ENCODE measurements around the gene TMEM147.

DNA sequence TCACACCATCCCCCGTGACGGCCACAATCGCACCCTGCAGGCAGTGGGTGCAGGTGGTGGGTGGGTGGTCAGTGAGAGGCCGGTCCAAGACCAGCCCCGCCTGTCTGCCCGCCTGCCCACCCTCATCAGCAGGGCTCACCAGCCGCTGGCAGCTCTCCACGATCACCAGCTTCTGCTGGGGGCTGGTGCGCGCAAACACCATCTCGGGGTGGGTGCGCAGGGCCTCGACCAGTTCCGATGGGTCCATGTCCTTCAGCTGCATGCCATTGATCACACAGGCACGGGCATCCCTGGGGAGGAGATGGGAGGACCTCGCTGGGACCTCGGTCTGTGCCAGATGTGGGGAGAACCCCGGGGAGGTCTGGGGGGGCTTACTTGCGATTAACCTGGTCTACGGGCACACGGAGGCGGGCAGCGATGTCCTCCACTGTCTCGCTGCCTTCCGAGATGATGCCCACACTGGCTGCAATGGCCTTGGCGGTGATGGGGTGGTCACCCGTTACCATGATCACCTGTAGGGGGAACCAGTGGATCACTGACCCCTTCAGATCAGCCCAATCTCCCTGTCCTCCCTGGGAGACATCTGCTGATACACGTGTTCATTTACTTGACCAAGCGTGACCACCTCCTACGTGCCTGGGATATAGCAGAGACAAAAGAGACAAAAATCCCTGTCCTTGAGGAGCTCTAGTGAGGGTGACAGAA, 10.0 kb downstream of the TMEM147 start:
- TF ChIP-seq POLR2A (IDR thresholded peaks at IDR 0.05) = no peak
- TF ChIP-seq, protein P1, sequence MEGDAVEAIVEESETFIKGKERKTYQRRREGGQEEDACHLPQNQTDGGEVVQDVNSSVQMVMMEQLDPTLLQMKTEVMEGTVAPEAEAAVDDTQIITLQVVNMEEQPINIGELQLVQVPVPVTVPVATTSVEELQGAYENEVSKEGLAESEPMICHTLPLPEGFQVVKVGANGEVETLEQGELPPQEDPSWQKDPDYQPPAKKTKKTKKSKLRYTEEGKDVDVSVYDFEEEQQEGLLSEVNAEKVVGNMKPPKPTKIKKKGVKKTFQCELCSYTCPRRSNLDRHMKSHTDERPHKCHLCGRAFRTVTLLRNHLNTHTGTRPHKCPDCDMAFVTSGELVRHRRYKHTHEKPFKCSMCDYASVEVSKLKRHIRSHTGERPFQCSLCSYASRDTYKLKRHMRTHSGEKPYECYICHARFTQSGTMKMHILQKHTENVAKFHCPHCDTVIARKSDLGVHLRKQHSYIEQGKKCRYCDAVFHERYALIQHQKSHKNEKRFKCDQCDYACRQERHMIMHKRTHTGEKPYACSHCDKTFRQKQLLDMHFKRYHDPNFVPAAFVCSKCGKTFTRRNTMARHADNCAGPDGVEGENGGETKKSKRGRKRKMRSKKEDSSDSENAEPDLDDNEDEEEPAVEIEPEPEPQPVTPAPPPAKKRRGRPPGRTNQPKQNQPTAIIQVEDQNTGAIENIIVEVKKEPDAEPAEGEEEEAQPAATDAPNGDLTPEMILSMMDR (IDR thresholded peaks at IDR 0.05) = no peak
